Measurements from ENCODE around the gene CHMP2B. TPM values are rescaled to one million over a fixed set of nuclear protein-coding genes. Genes with fewer than 3 reads are reported as not detected.

Gene CHMP2B
- polyA plus RNA-seq, 1 donor from 2014 or later, result 59.3 TPM

DNA sequence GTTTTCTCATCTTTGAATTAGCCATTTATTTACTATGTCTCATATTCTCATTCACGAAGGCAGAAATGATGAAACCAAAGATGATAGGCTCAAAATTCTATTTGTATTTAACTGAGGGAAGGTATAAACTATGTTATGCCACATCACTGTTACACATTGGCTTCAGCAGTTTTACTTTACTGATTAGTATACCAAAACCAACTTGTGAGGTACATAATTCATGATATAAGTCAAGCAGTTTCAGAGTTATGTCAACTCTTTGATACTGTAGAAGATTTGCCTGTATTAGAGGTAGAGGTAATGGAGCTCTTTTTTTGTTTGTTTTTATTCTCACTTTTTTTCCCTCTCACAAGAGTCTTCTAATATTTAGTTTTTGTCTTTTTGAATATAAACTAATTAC lies 22.9 kb downstream of the CHMP2B start:
- Histone ChIP-seq H3K9ac (ENCODE audit: low read length) (no peak overlapping the region), H3K4me3 (ENCODE audit: low read length) (no peak overlapping the region), H3K79me2 (replicated peaks; ENCODE audit: insufficient read depth, low read length) (no peaks in the 10 kb centered on the region), H3K4me2 (ENCODE audit: low read length) (no peak overlapping the region), H3K9me2 (ENCODE audit: insufficient read depth, low read length) (no peaks in the 10 kb centered on the region), H4K20me1 (ENCODE audit: insufficient read depth) (no peaks in the 10 kb centered on the region), H3F3A (ENCODE audit: insufficient read depth, low read length, poor library complexity, severe bottlenecking) (no peaks in the 10 kb centered on the region), H3K9me3 (ENCODE audit: low read length) (no peaks in the 10 kb centered on the region), H3K36me3 (ENCODE audit: insufficient read depth, low read length) (no peaks in the 10 kb centered on the region), H3K27me3 (ENCODE audit: insufficient read depth, low read depth, low read length) (no peaks in the 10 kb centered on the region), H2AFZ (ENCODE audit: low read depth, low read length) (no peak overlapping the region), H3K27ac (ENCODE audit: low read length) (no peak overlapping the region)
- TF ChIP-seq CTCF (IDR thresholded peaks at IDR 0.05; ENCODE audit: poor library complexity, severe bottlenecking), result no peak
- no peak for TF ChIP-seq POLR2AphosphoS5 (IDR thresholded peaks at IDR 0.05)
- TF ChIP-seq TAF1 (IDR thresholded peaks at IDR 0.05; ENCODE audit: low read depth), result no peak
- TF ChIP-seq, protein P1, sequence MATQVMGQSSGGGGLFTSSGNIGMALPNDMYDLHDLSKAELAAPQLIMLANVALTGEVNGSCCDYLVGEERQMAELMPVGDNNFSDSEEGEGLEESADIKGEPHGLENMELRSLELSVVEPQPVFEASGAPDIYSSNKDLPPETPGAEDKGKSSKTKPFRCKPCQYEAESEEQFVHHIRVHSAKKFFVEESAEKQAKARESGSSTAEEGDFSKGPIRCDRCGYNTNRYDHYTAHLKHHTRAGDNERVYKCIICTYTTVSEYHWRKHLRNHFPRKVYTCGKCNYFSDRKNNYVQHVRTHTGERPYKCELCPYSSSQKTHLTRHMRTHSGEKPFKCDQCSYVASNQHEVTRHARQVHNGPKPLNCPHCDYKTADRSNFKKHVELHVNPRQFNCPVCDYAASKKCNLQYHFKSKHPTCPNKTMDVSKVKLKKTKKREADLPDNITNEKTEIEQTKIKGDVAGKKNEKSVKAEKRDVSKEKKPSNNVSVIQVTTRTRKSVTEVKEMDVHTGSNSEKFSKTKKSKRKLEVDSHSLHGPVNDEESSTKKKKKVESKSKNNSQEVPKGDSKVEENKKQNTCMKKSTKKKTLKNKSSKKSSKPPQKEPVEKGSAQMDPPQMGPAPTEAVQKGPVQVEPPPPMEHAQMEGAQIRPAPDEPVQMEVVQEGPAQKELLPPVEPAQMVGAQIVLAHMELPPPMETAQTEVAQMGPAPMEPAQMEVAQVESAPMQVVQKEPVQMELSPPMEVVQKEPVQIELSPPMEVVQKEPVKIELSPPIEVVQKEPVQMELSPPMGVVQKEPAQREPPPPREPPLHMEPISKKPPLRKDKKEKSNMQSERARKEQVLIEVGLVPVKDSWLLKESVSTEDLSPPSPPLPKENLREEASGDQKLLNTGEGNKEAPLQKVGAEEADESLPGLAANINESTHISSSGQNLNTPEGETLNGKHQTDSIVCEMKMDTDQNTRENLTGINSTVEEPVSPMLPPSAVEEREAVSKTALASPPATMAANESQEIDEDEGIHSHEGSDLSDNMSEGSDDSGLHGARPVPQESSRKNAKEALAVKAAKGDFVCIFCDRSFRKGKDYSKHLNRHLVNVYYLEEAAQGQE (IDR thresholded peaks at IDR 0.05; ENCODE audit: borderline replicate concordance), result no peak
- TF ChIP-seq EZH2 (IDR thresholded peaks at IDR 0.05; ENCODE audit: borderline replicate concordance, insufficient read depth, low read length, poor library complexity, severe bottlenecking), result no peak
- no peak for TF ChIP-seq SMC3 (conservative IDR thresholded peaks at IDR 0.05; ENCODE audit: poor library complexity)

DNA sequence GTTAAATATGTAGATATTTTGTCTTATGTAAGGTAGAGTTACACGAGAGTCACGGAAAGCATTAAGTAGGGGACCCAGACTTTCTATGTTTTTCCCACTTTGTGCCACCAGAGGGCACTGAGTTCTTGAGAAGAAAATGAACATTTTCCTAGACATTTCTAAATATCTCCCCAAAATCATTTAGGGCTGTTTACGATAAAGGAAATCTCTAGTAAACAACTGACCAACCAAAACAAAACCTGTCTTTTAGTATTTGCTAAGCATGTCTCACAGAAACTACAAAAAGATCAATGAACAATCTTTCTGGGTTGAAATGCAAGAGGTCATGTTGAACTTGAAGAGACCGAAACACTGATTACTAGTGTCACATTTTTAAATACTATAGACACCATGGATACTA lies 33.2 kb downstream of the CHMP2B start:
- Histone ChIP-seq H3K27ac (ENCODE audit: low read length) (no peak overlapping the region), H3K36me3 (ENCODE audit: insufficient read depth, low read length) (no peaks in the 10 kb centered on the region), H3K79me2 (replicated peaks; ENCODE audit: insufficient read depth, low read length) (no peaks in the 10 kb centered on the region), H4K20me1 (ENCODE audit: insufficient read depth) (no peaks in the 10 kb centered on the region), H3K9me2 (ENCODE audit: insufficient read depth, low read length) (no peaks in the 10 kb centered on the region), H3K27me3 (ENCODE audit: insufficient read depth, low read depth, low read length) (no peaks in the 10 kb centered on the region), H3K9ac (ENCODE audit: low read length) (no peak overlapping the region), H3K4me2 (ENCODE audit: low read length) (no peak overlapping the region), H3K4me3 (ENCODE audit: low read length) (no peak overlapping the region), H2AFZ (ENCODE audit: low read depth, low read length) (no peak overlapping the region), H3F3A (ENCODE audit: insufficient read depth, low read length, poor library complexity, severe bottlenecking) (no peaks in the 10 kb centered on the region), H3K9me3 (ENCODE audit: low read length) (no peaks in the 10 kb centered on the region)
- TF ChIP-seq TAF1 (IDR thresholded peaks at IDR 0.05; ENCODE audit: low read depth), result no peak
- no peak for TF ChIP-seq EZH2 (IDR thresholded peaks at IDR 0.05; ENCODE audit: borderline replicate concordance, insufficient read depth, low read length, poor library complexity, severe bottlenecking)
- TF ChIP-seq RAD21 (conservative IDR thresholded peaks at IDR 0.05), result peak; percentile 64
- peak; percentile 67 for TF ChIP-seq CTCF (IDR thresholded peaks at IDR 0.05; ENCODE audit: poor library complexity, severe bottlenecking)
- peak; percentile 69 for TF ChIP-seq SMC3 (conservative IDR thresholded peaks at IDR 0.05; ENCODE audit: poor library complexity)
